ENCODE results near the gene SP2. TPM values are rescaled to one million over a fixed set of nuclear protein-coding genes. Genes with fewer than 3 reads are reported as not detected.

Gene SP2
- polyA plus RNA-seq, 3 donors, result 3.1 to 26.7 (median 6.8) TPM

DNA sequence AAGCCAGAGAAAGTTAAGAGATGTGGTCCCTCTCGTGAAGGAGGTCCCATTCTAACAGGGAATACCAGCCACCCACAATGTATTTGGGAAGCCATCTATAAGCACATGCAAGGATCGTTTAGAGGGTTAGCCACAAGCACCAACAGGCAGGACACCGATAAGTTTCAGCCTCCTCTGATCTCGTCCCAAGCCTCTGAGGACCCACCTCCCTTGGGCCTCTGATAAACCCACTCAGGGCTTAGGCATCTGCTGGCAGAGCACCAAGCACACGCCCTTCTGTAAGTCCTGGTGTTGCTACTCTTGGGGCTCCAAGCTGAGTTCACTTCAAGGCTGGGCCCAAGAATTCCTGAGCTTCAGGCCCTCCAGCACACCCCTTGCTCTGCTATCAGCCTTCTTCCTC, 39.9 kb downstream of the SP2 start:
- no peak overlapping the region for H3K4me3 Mint-ChIP-seq
- peaks cover 0 to 4% (median 2%) of the 10 kb centered on the region in 3 donors for H3K27me3 Mint-ChIP-seq (ENCODE audit: low read depth in 3 of 3)
- Histone ChIP-seq H3K79me2 (ENCODE audit: insufficient read depth, low read length) (no peaks in the 10 kb centered on the region), H2AFZ (ENCODE audit: insufficient read depth, low read depth, low read length, poor library complexity, severe bottlenecking) (no peak overlapping the region), H3K4me3 (replicated peaks in 1 of 3; ENCODE audit: low read depth in 2 of 3, low read length in 3 of 3) (no peak overlapping the region), H3K36me3 (replicated peaks in 1 of 2; ENCODE audit: control insufficient read depth in 1 of 2, insufficient read depth in 2 of 2, low read length in 2 of 2) (peaks cover 0 to 8% of the 10 kb centered on the region in 2 donors), H3K27me3 (ENCODE audit: control insufficient read depth in 2 of 2, insufficient read depth in 2 of 2, low read length in 2 of 2) (no peaks in the 10 kb centered on the region), H3K9me3 (replicated peaks in 1 of 2; ENCODE audit: control insufficient read depth in 1 of 2, insufficient read depth in 1 of 2, low read length in 2 of 2) (no peaks in the 10 kb centered on the region), H3K27ac (ENCODE audit: low read depth in 1 of 2, low read length in 2 of 2) (no peak overlapping the region), H3K4me1 (ENCODE audit: control insufficient read depth in 1 of 2, insufficient read depth in 2 of 2, low read length in 2 of 2) (peaks cover 4 to 5% of the 10 kb centered on the region in 2 donors), H3K4me2 (replicated peaks; ENCODE audit: extremely low read depth, low read length, poor library complexity, severe bottlenecking) (no peak overlapping the region), H3K9ac (ENCODE audit: insufficient read depth, low read length, poor library complexity, severe bottlenecking) (no peak overlapping the region), H4K20me1 (ENCODE audit: insufficient read depth, low read length) (no peaks in the 10 kb centered on the region)
- TF ChIP-seq, protein P1, sequence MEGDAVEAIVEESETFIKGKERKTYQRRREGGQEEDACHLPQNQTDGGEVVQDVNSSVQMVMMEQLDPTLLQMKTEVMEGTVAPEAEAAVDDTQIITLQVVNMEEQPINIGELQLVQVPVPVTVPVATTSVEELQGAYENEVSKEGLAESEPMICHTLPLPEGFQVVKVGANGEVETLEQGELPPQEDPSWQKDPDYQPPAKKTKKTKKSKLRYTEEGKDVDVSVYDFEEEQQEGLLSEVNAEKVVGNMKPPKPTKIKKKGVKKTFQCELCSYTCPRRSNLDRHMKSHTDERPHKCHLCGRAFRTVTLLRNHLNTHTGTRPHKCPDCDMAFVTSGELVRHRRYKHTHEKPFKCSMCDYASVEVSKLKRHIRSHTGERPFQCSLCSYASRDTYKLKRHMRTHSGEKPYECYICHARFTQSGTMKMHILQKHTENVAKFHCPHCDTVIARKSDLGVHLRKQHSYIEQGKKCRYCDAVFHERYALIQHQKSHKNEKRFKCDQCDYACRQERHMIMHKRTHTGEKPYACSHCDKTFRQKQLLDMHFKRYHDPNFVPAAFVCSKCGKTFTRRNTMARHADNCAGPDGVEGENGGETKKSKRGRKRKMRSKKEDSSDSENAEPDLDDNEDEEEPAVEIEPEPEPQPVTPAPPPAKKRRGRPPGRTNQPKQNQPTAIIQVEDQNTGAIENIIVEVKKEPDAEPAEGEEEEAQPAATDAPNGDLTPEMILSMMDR (IDR thresholded peaks at IDR 0.05), result no peak
- intact Hi-C loops (cut with micrococcal nuclease), result no loop called here
- no peak overlapping the region for H3K27ac Mint-ChIP-seq
- WGBS (ENCODE audit: insufficient coverage), result 97% methylated on average over 4 of the region's 5 CpGs
- H3K36me3 Mint-ChIP-seq, result peaks cover 5 to 11% of the 10 kb centered on the region in 2 donors
- H3K9me3 Mint-ChIP-seq, result peaks cover 0 to 1% (median 0%) of the 10 kb centered on the region in 7 donors
- no peak for DNase-seq
- H3K4me1 Mint-ChIP-seq, result peaks cover 13% of the 10 kb centered on the region

DNA sequence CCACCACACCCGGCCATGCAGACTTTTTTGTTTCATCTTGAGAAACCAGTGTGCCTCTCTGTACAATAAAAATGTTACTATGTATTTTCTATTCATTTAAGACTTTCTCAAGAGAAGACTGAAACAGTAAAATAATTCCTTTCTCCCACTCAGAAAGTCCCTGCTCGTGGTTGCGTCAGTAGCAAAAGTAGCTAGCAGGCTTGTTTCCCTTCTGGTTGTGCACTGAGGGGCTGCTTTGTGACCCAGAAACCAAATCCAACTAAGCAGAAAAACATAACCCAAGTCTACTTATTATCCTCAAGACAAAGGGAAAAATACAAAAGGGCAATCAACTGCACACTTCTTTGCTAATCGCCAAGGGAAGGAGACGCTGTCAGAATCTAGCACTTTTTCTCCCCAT, 41.9 kb downstream of the SP2 start:
- peaks cover 0 to 3% (median 0%) of the 10 kb centered on the region in 7 donors for H3K9me3 Mint-ChIP-seq
- H3K27ac Mint-ChIP-seq, result no peak overlapping the region
- peaks cover 27% of the 10 kb centered on the region for H3K4me1 Mint-ChIP-seq
- Histone ChIP-seq H3K4me1 (ENCODE audit: control insufficient read depth in 1 of 2, insufficient read depth in 2 of 2, low read length in 2 of 2) (peaks cover 17 to 21% of the 10 kb centered on the region in 2 donors), H3K9ac (ENCODE audit: insufficient read depth, low read length, poor library complexity, severe bottlenecking) (no peak overlapping the region), H3K79me2 (ENCODE audit: insufficient read depth, low read length) (peaks cover 8% of the 10 kb centered on the region), H3K4me3 (replicated peaks in 1 of 3; ENCODE audit: low read depth in 2 of 3, low read length in 3 of 3) (no peak overlapping the region), H3K27ac (ENCODE audit: low read depth in 1 of 2, low read length in 2 of 2) (no peak overlapping the region), H3K4me2 (replicated peaks; ENCODE audit: extremely low read depth, low read length, poor library complexity, severe bottlenecking) (no peak overlapping the region), H2AFZ (ENCODE audit: insufficient read depth, low read depth, low read length, poor library complexity, severe bottlenecking) (no peak overlapping the region), H3K36me3 (replicated peaks in 1 of 2; ENCODE audit: control insufficient read depth in 1 of 2, insufficient read depth in 2 of 2, low read length in 2 of 2) (peaks cover 0 to 5% of the 10 kb centered on the region in 2 donors), H3K27me3 (ENCODE audit: control insufficient read depth in 2 of 2, insufficient read depth in 2 of 2, low read length in 2 of 2) (no peaks in the 10 kb centered on the region), H3K9me3 (replicated peaks in 1 of 2; ENCODE audit: control insufficient read depth in 1 of 2, insufficient read depth in 1 of 2, low read length in 2 of 2) (no peaks in the 10 kb centered on the region), H4K20me1 (ENCODE audit: insufficient read depth, low read length) (no peaks in the 10 kb centered on the region)
- H3K27me3 Mint-ChIP-seq (ENCODE audit: low read depth in 3 of 3), result peaks cover 0 to 4% (median 2%) of the 10 kb centered on the region in 3 donors
- H3K4me3 Mint-ChIP-seq, result no peak overlapping the region
- no peak for DNase-seq
- H3K36me3 Mint-ChIP-seq, result peaks cover 2 to 4% of the 10 kb centered on the region in 2 donors
- TF ChIP-seq, protein P1 (IDR thresholded peaks at IDR 0.05), result no peak
- WGBS (ENCODE audit: insufficient coverage), result 50% methylated on average over 2 of the region's 5 CpGs
- intact Hi-C loops (cut with micrococcal nuclease), result no loop called here
